ENCODE measurements around the gene ATE1. TPM values are rescaled to one million over a fixed set of nuclear protein-coding genes. Genes with fewer than 3 reads are reported as not detected.

ATE1 gene
- total and polyA plus RNA-seq, 2 donors (not counting 3 experiments of a cell fraction or from before 2014, with no cell fraction given) = 8.7 to 27.1 TPM

- Histone ChIP-seq H3K79me2 (ENCODE audit: control insufficient read depth, insufficient read depth, low read length) (no peaks in the 10 kb centered on the region), H3K27ac (ENCODE audit: insufficient read depth, low read depth, low read length) (no peak overlapping the region), H3K36me3 (ENCODE audit: control insufficient read depth in 2 of 2, extremely low read depth in 1 of 2, insufficient read depth in 2 of 2, low read length in 2 of 2) (no peaks in the 10 kb centered on the region), H3K27me3 (ENCODE audit: control insufficient read depth in 2 of 2, insufficient read depth in 2 of 2, low read length in 2 of 2) (no peaks in the 10 kb centered on the region), H3K9me3 (replicated peaks; ENCODE audit: control insufficient read depth, insufficient read depth, low read length) (no peaks in the 10 kb centered on the region), H3K4me1 (ENCODE audit: control insufficient read depth, extremely low read depth, insufficient read depth, low read length) (no peaks in the 10 kb centered on the region), H3K4me2 (ENCODE audit: insufficient read depth, low read length) (no peak overlapping the region), H3K4me3 (replicated peaks in 1 of 3; ENCODE audit: insufficient read depth in 1 of 3, low read depth in 1 of 3, low read length in 3 of 3) (no peak overlapping the region), H3K9me1 (replicated peaks; ENCODE audit: control insufficient read depth, extremely low read depth, insufficient read depth, low read length) (no peaks in the 10 kb centered on the region), H3K9ac (replicated peaks; ENCODE audit: extremely low read depth, insufficient read depth, low read length) (no peak overlapping the region), H4K20me1 (replicated peaks; ENCODE audit: control insufficient read depth, extremely low read depth, insufficient read depth, low read length) (no peaks in the 10 kb centered on the region), H2AFZ (ENCODE audit: low read depth, low read length) (no peak overlapping the region)
- intact Hi-C loops (cut with micrococcal nuclease) = no loop called here
- BruUV-seq (replicated peaks) = no TSS peak
- no peak for DNase-seq (ENCODE audit: low read depth, low spot score)
- CTCF ChIA-PET = no interaction called here
- TF ChIP-seq EZH2 (IDR thresholded peaks at IDR 0.05; ENCODE audit: borderline replicate concordance, low read depth, low read length, severe bottlenecking) (no peak), MYC (IDR thresholded peaks at IDR 0.05; ENCODE audit: low read depth, low read length) (no peak), POLR2AphosphoS5 (IDR thresholded peaks at IDR 0.05; ENCODE audit: insufficient read depth, low read depth, low read length) (no peak), MAX (IDR thresholded peaks at IDR 0.05; ENCODE audit: insufficient read depth, insufficient read length) (no peak), GATA2 (IDR thresholded peaks at IDR 0.05; ENCODE audit: insufficient read depth, insufficient read length, low read depth, low read length) (no peak), CTCF (IDR thresholded peaks at IDR 0.05; ENCODE audit: extremely low read depth in 1 of 2, insufficient read depth in 1 of 2, low read depth in 1 of 2, low read length in 2 of 2) (no peak), FOS (IDR thresholded peaks at IDR 0.05; ENCODE audit: borderline replicate concordance, insufficient read depth, low read length) (no peak), JUN (IDR thresholded peaks at IDR 0.05; ENCODE audit: borderline replicate concordance, insufficient read depth, insufficient read length, low read depth) (no peak), POLR2A (IDR thresholded peaks at IDR 0.05; ENCODE audit: low read depth, low read length) (no peak)
- POLR2A ChIA-PET = no interaction called here
- no peak for FAIRE-seq
- dilution Hi-C loops (cut with MboI; ENCODE audit: extremely low pct_ligation_motif_present, low sequenced_read_pairs) = no loop called here
These were observed 228.9 kb downstream of the ATE1 start for GRCh38 chr10:121698902-121699301.
